Epithelial cell of proximal tubule (primary cell): ENCODE data around the gene ZC3H7B. TPM values are rescaled to one million over a fixed set of nuclear protein-coding genes. Genes with fewer than 3 reads are reported as not detected.

Experiments used
- DNase-seq: peaks from one replicate; pipeline ENCODE4 v3.0.0-alpha.2; 2011; ENCODE audit warnings: low read depth
- H3K4me3 ChIP-seq: 2 replicates; pipeline ENCODE4 v1.5.1; 2011; ENCODE audit warnings: low read depth, mild to moderate bottlenecking, low read length
- total RNA-seq: library from RNA; depleted of rRNA; stranded (reverse); fragments of >200 nt; gene quantifications from 2 replicates; pipeline ENCODE4 v1.2.3, GENCODE V29; 2015
- TF ChIP-seq, protein P1 (sequence below): conservative IDR thresholded peaks from 2 replicates; pipeline ENCODE4 v1.5.1; 2012; ENCODE audit warnings: low read depth, mild to moderate bottlenecking, low read length

ZC3H7B gene
- total RNA-seq, 1 donor from 2014 or later, result 55.6 TPM

DNA sequence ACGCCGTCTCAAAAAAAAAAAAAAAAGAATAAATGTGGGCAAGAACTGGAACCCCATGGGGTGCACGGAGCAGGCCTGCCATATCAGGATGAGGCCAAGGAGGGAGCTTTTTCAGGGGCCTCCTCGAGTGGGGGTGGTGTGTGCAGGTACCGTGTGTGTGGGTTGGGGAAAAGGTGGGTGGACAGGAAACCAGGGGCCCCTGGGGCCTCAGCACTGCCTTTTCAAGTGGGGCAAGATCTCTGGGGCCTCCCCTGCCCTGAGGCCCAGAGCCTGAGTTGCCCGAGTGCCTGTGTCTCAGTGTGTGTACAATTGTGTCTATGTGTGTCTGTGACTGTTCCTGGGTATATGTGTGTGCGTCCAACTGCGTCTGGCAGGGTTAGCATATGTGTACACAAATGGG is 104.3 kb downstream of the ZC3H7B start:
- H3K4me3 ChIP-seq, result no peak overlapping the region
- TF ChIP-seq, protein P1, sequence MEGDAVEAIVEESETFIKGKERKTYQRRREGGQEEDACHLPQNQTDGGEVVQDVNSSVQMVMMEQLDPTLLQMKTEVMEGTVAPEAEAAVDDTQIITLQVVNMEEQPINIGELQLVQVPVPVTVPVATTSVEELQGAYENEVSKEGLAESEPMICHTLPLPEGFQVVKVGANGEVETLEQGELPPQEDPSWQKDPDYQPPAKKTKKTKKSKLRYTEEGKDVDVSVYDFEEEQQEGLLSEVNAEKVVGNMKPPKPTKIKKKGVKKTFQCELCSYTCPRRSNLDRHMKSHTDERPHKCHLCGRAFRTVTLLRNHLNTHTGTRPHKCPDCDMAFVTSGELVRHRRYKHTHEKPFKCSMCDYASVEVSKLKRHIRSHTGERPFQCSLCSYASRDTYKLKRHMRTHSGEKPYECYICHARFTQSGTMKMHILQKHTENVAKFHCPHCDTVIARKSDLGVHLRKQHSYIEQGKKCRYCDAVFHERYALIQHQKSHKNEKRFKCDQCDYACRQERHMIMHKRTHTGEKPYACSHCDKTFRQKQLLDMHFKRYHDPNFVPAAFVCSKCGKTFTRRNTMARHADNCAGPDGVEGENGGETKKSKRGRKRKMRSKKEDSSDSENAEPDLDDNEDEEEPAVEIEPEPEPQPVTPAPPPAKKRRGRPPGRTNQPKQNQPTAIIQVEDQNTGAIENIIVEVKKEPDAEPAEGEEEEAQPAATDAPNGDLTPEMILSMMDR, result no peak
- no peak for DNase-seq

DNA sequence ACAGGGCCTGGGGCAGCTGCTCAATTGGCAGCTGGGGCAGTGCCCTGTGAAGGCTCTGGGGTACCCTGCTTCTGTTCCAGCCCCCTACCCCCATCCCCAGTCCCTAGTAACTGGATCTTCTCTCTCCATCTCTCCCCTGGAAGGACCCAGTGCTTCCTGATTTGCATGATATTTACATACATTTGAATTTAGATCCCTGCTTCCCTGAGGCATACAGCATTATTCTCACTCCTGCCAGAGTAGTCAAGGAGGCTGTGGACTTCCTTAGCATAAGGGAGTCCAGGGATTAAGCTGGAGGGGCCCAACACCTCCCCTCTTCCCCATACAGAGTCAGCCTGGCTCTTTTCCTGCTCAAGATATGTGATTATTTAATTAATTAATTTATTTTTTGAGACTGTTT is 105.1 kb downstream of the ZC3H7B start:
- no peak for DNase-seq
- TF ChIP-seq, protein P1, result no peak
- no peak overlapping the region for H3K4me3 ChIP-seq

DNA sequence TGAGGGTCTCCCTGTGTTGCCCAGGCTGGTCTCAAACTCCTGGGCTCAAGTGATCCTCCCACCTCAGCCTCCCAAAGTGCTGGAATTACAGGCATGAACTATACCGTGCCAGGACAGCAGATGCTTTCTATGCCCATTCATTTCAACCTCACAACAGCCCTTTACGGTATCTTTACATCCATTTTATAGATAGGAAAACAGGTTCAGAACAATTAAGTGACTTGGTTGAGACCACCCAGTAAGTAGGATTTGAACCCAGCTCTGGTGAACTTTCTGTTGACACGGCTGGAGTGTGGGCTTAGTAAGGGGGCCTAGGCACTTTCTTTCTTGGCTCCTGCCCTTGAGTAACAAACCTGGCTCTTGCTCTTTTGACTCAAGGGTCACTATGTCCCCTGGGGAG is 106.1 kb downstream of the ZC3H7B start:
- H3K4me3 ChIP-seq, result no peak overlapping the region
- TF ChIP-seq, protein P1, result no peak
- no peak for DNase-seq

DNA sequence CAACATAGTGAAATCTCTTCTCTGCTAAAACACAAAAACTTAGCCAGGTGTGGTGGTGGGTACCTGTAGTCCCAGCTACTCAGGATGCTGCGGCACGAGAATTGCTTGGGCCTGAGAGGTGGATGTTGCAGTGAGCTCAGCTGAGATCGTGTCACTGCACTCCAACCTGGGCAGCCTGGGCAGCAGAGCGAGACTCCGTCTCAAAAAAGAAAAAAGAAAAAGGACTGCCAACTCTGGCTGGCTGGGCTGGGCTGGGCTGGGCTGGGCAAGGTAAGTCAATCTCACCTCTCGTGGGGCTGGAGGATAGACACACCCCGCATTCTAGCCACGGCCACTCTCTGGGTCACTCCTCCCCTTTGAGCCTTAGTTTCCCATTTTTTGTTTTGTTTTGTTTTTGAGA is 107.3 kb downstream of the ZC3H7B start:
- no peak overlapping the region for H3K4me3 ChIP-seq
- TF ChIP-seq, protein P1, result no peak
- no peak for DNase-seq

Other genes with a start within 250 kb of the ZC3H7B start
- gene EP300, start 208.9 kb upstream of the ZC3H7B start, total RNA-seq, result 17.1 and 30.0 TPM in 2 replicates
- gene L3MBTL2, start 96.2 kb upstream of the ZC3H7B start, total RNA-seq, result 16.1 and 21.5 TPM in 2 replicates
- 0.87 and 1.3 TPM in 2 replicates for gene CHADL, start 60.6 kb upstream of the ZC3H7B start, total RNA-seq
- gene RANGAP1, start 15.3 kb upstream of the ZC3H7B start, total RNA-seq, result 251 and 275 TPM in 2 replicates
- gene TEF, start 80.4 kb downstream of the ZC3H7B start, total RNA-seq, result 0.81 and 1.8 TPM in 2 replicates
- gene TOB2, start 145.3 kb downstream of the ZC3H7B start, total RNA-seq, result 31.8 and 33.4 TPM in 2 replicates
- gene PHF5A, start 167.2 kb downstream of the ZC3H7B start, total RNA-seq, result 61.1 and 82.3 TPM in 2 replicates
- 58.8 and 81.8 TPM in 2 replicates for gene ACO2, start 167.6 kb downstream of the ZC3H7B start, total RNA-seq
- gene POLR3H, start 242.9 kb downstream of the ZC3H7B start, total RNA-seq, result 9.5 and 17.0 TPM in 2 replicates